IPS-20b (cell line): ENCODE measurements around the gene IL7R.

Source experiments
- H3K27ac ChIP-seq: one replicate; pipeline ENCODE4 v1.5.1; 2013; ENCODE audit warnings: low read length
- H3K27me3 ChIP-seq: 2 replicates; pipeline ENCODE4 v1.6.1; 2013; ENCODE audit warnings: mild to moderate bottlenecking, low read length, inconsistent platforms; ENCODE audit not compliant: insufficient read depth
- H3K36me3 ChIP-seq: 2 replicates; pipeline ENCODE4 v1.6.1; 2013; ENCODE audit warnings: low read depth, mild to moderate bottlenecking, inconsistent platforms, low read length, moderate library complexity; ENCODE audit not compliant: insufficient read depth
- H3K4me1 ChIP-seq: 2 replicates; pipeline ENCODE4 v1.6.1; 2013; ENCODE audit warnings: mild to moderate bottlenecking, control low read depth, inconsistent platforms, low read length, moderate library complexity; ENCODE audit not compliant: insufficient read depth
- H3K4me3 ChIP-seq: 2 replicates; pipeline ENCODE4 v1.5.1; 2013; ENCODE audit warnings: mild to moderate bottlenecking, low read length, inconsistent platforms
- H3K9ac ChIP-seq: 2 replicates; pipeline ENCODE4 v1.6.1; 2013; ENCODE audit warnings: low read depth, mild to moderate bottlenecking, inconsistent platforms, low read length, moderate library complexity
- H3K9me3 ChIP-seq: 2 replicates; pipeline ENCODE4 v1.6.1; 2013; ENCODE audit warnings: mild to moderate bottlenecking, low read depth, low read length, inconsistent platforms; ENCODE audit not compliant: insufficient read depth

Gene IL7R

DNA sequence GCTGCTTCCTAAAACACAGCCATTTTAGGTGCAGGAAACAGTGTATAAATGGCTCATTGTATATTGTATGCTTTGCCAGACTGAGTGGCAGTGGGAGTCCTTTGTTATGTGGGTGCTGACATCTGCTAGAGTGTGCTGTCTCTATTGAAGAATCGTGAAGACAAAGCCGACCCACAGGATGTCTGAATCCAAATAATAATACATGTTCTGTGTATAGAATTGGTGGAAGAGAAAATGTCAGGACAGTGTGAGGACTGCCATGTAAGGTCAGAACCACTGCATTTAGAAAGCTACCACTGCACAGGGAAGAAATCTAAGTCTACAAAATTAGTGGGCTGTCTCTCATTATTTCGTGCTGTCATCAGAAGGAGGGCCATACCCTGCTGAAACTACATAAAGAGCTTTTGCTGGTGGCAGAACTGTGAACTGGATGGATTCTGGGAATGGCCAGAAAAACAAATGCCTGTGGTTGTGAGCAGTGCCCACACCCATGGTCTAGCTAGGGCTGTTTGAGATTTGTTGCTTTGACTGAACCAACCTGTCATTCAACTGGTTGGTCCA, 2.5 kb downstream of the IL7R start:
- peak overlapping the region; percentile 10; the same call in 1 of the 2 replicates for H3K4me3 ChIP-seq
- no peaks in the 10 kb centered on the region for H3K27me3 ChIP-seq
- H3K27ac ChIP-seq = no peak overlapping the region
- H3K4me1 ChIP-seq = peaks cover 28% of the 10 kb centered on the region
- H3K36me3 ChIP-seq = no peaks in the 10 kb centered on the region
- no peaks in the 10 kb centered on the region for H3K9me3 ChIP-seq
- H3K9ac ChIP-seq = no peak overlapping the region

DNA sequence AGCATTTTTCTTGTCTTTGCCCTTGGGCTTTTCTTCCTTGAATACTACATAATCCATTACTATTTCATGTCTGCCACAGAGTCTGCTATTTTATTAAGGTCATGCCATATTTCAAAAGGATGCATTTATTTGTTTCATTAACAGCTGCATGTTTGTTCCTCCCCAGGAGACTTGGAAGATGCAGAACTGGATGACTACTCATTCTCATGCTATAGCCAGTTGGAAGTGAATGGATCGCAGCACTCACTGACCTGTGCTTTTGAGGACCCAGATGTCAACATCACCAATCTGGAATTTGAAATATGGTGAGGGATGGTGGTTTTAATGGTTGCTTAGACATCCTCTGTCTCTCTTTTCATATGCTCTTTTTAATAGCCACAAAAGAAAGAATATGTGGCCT, 4.0 kb downstream of the IL7R start:
- H3K27ac ChIP-seq = no peak overlapping the region
- peaks cover 28% of the 10 kb centered on the region for H3K4me1 ChIP-seq
- H3K9ac ChIP-seq = no peak overlapping the region
- H3K4me3 ChIP-seq = no peak overlapping the region
- H3K27me3 ChIP-seq = no peaks in the 10 kb centered on the region
- no peaks in the 10 kb centered on the region for H3K9me3 ChIP-seq
- no peaks in the 10 kb centered on the region for H3K36me3 ChIP-seq

DNA sequence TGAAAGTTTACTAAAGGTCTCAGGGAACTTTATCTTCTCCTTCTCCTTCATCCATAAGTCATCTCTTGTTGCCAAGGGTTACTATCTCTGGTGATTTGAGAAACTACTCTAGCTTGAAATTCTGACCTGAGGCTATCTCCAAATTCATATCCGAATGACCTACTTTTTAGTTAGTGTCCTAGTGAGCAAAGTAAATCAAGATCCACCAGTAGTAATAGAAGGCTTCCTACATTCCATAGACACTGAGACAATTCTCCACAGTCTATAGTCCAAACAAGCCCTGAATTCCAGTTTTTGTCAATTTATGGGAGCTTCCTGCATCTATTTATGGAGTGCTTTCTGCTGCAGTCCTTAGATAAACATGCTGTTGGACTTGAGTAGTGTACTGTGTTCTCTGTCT, 5.0 kb downstream of the IL7R start:
- no peaks in the 10 kb centered on the region for H3K36me3 ChIP-seq
- no peak overlapping the region for H3K27ac ChIP-seq
- no peaks in the 10 kb centered on the region for H3K27me3 ChIP-seq
- no peak overlapping the region for H3K9ac ChIP-seq
- H3K9me3 ChIP-seq = no peaks in the 10 kb centered on the region
- peaks cover 28% of the 10 kb centered on the region for H3K4me1 ChIP-seq
- H3K4me3 ChIP-seq = no peak overlapping the region

DNA sequence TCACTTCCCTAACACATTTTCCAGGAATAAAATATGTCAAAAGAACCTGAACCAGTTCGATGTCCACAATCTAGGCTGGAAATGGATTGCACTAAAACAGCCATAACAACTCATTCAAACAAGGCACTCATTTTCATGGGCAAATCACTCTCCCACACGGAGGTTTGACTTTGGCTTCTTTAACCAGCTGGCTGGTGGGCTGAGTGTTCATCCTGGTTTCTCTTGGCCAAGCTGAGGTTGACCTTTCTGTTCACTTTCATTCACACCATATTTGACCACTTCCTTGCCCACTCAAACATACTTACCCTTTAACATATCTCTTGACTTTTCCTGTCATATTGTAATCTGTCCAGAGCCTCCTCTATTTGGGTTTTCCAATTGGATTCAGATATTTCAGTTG, 5.4 kb downstream of the IL7R start:
- no peak overlapping the region for H3K27ac ChIP-seq
- H3K4me1 ChIP-seq = peaks cover 28% of the 10 kb centered on the region
- H3K4me3 ChIP-seq = no peak overlapping the region
- no peaks in the 10 kb centered on the region for H3K9me3 ChIP-seq
- no peak overlapping the region for H3K9ac ChIP-seq
- no peaks in the 10 kb centered on the region for H3K36me3 ChIP-seq
- no peaks in the 10 kb centered on the region for H3K27me3 ChIP-seq

DNA sequence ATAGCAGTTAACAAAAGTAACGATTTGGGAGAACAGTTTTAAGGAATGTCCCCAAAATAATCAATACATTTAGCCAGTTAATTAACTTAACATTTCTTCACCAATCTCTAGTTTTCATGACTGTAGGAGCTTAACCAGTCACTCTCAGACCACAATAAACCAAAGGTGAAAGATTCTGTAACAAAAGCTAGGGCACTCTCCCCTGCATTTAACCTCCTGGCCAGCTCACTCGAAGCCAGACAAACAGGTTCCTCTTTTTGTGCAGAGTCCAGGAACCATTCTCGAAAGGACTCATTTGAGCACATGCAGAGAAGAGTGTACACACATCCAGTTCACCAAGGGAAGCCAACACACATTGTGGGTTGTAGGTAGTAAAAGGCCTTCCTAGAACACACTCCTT, 6.5 kb downstream of the IL7R start:
- H3K27ac ChIP-seq = no peak overlapping the region
- peaks cover 28% of the 10 kb centered on the region for H3K4me1 ChIP-seq
- H3K9ac ChIP-seq = no peak overlapping the region
- no peaks in the 10 kb centered on the region for H3K27me3 ChIP-seq
- no peaks in the 10 kb centered on the region for H3K9me3 ChIP-seq
- H3K4me3 ChIP-seq = no peak overlapping the region
- no peaks in the 10 kb centered on the region for H3K36me3 ChIP-seq

DNA sequence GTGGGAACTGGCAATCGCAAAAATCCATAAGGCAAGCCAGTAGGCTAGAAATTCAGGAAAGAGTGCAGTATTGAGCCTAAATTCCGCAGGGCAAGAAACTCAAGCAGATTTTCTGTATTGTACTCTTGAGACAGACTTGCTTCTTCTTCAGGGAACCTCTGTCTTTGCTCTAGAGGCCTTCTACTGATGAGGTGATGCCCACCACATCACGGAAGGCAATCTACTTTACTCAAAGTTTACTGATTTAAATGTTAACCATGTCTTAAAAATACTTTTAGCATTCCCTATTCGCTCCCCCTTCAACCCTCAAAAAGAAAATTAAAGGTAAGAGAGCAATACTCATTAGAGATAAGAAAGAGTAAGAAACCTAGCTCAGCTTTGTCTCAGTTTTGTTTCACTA, 11.3 kb downstream of the IL7R start:
- Histone ChIP-seq H3K4me3 (no peak overlapping the region), H3K36me3 (no peaks in the 10 kb centered on the region), H3K27ac (no peak overlapping the region), H3K9me3 (no peaks in the 10 kb centered on the region), H3K9ac (no peak overlapping the region), H3K27me3 (no peaks in the 10 kb centered on the region), H3K4me1 (no peaks in the 10 kb centered on the region)

DNA sequence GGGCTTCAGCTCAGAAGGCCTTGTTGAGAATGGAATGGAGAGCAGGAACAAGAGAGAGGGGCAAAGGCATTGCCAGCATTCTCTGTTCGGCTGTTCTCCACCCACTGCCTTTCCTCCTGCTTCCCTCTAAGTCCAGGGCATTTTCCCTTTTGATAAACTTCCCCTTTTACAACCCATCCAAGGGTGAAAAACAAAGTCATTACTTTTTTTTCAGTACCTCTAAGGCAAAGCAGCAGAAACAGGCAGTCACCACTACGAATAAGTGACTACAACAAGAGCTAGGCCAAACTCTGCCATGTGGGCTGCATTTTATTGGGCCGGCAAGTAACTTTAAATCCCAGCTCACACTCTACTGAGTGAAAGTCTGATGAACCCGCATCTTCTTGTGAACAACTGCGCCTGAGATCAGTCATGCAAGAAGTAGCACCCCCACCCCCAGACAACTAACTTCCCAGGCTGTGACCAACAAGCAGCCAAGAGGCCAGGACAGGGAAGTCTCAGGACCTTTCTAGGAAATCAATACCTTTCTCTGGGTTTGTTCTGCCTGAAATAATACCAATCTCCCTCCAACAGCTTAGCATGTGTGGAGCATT, 13.1 kb downstream of the IL7R start:
- Histone ChIP-seq H3K9me3 (no peaks in the 10 kb centered on the region), H3K27ac (no peak overlapping the region), H3K4me3 (no peak overlapping the region), H3K4me1 (0 out of 2 replicates have a peak, but pooled peaks cover 3% of the 10 kb centered on the region), H3K27me3 (no peaks in the 10 kb centered on the region), H3K36me3 (no peaks in the 10 kb centered on the region), H3K9ac (no peak overlapping the region)

DNA sequence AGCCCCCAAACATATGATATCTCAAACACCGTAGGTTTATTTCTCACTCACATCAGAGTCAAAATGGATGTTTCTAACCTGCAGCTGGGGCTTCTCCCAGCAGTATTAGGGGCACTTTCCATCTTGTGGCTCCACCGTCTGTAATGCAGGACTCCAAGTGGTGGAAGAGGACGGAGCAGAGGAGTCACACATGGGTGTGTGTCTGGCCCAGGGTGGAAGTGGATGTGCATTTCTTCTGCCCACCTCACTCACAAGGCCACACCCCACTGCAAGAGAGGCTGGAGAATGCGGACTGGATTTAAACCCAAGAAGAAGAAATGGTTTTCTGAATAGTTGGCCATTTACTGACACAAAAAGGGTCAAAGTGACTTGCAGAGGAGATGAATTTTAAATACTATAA, 13.9 kb downstream of the IL7R start:
- Histone ChIP-seq H3K27ac (no peak overlapping the region), H3K36me3 (no peaks in the 10 kb centered on the region), H3K27me3 (no peaks in the 10 kb centered on the region)

DNA sequence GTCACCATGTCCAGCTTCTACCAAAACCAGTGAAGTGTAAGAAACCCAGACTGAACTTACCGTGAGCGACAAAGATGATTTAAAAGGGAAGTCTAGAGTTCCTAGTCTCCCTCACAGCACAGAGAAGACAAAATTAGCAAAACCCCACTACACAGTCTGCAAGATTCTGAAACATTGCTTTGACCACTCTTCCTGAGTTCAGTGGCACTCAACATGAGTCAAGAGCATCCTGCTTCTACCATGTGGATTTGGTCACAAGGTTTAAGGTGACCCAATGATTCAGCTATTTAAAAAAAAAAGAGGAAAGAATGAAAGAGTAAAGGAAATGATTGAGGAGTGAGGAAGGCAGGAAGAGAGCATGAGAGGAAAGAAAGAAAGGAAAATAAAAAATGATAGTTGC, 19.8 kb downstream of the IL7R start:
- H3K9ac ChIP-seq = no peak overlapping the region
- H3K4me1 ChIP-seq = 0 out of 2 replicates have a peak, but pooled peaks cover 3% of the 10 kb centered on the region
- no peaks in the 10 kb centered on the region for H3K36me3 ChIP-seq
- H3K9me3 ChIP-seq = no peaks in the 10 kb centered on the region
- no peak overlapping the region for H3K27ac ChIP-seq
- no peak overlapping the region for H3K4me3 ChIP-seq
- H3K27me3 ChIP-seq = no peaks in the 10 kb centered on the region

More for the DNA sequence above, 13.9 kb downstream of the IL7R start:
- H3K9me3 ChIP-seq = no peaks in the 10 kb centered on the region
- 0 out of 2 replicates have a peak, but pooled peaks cover 3% of the 10 kb centered on the region for H3K4me1 ChIP-seq
- H3K4me3 ChIP-seq = no peak overlapping the region
- no peak overlapping the region for H3K9ac ChIP-seq

DNA sequence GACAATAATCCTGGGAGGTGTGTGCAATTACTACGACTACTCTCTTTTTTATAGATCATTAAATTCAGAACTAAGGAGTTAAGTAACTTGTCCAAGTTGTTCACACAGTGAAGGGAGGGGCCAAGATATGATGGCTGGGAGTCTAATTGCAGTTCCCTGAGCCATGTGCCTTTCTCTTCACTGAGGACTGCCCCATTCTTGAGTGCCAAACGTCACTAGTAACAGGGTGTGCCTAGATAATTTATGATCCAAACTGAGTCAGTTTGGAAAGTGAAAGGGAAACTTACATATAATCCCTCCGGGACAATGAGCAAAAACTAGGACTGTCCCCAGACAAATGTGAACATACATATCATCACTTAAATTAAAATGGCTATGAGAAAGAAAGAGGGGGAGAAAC, 20.2 kb downstream of the IL7R start:
- Histone ChIP-seq H3K4me1 (0 out of 2 replicates have a peak, but pooled peaks cover 3% of the 10 kb centered on the region), H3K4me3 (no peak overlapping the region), H3K27ac (no peak overlapping the region), H3K36me3 (no peaks in the 10 kb centered on the region), H3K9me3 (no peaks in the 10 kb centered on the region), H3K27me3 (no peaks in the 10 kb centered on the region), H3K9ac (no peak overlapping the region)

DNA sequence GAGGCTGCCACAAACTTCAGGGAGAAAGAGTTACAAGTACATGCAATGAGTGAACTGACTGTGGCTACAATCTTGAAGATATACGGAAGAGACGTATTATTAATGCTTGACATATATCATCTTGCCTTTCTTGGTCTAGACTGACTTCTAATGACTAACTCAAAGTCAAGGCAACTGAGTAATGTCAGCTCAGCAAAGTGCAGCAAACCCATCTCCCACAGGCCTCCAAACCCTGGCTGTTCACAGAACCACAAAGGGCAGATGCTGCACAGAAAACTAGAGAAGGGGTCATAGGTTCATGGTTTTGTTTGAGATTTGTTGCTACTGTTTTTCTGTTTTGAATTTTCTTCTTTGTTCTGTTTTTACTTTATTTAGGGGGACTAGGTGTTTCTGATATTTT, 21.0 kb downstream of the IL7R start:
- Histone ChIP-seq H3K4me1 (0 out of 2 replicates have a peak, but pooled peaks cover 3% of the 10 kb centered on the region), H3K9me3 (no peaks in the 10 kb centered on the region), H3K9ac (no peak overlapping the region), H3K27me3 (no peaks in the 10 kb centered on the region), H3K4me3 (no peak overlapping the region), H3K27ac (no peak overlapping the region), H3K36me3 (no peaks in the 10 kb centered on the region)

DNA sequence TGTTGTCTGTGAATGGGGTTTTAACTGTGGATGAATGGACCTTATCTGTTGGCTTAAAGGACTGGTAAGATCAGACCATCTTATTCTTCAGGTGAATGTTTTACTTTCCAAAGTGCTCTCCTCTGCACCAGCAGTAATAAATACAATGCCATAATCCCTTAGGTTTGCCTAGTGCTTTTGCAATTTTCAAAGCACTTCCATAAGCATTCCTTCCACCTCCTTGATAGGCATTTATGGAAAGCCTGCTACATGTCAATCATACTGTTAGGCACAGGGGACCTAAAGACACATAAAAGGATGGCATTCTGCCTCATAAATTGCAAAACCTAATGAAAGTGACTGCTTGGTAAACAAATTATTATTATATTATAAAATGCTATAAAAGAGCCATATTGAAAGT, 21.4 kb downstream of the IL7R start:
- H3K36me3 ChIP-seq = no peaks in the 10 kb centered on the region
- no peaks in the 10 kb centered on the region for H3K27me3 ChIP-seq
- H3K4me3 ChIP-seq = no peak overlapping the region
- H3K9me3 ChIP-seq = no peaks in the 10 kb centered on the region
- H3K4me1 ChIP-seq = 0 out of 2 replicates have a peak, but pooled peaks cover 3% of the 10 kb centered on the region
- H3K27ac ChIP-seq = no peak overlapping the region
- H3K9ac ChIP-seq = no peak overlapping the region
